OCI-LY1 (cell line): ENCODE results near the gene C10orf67.

Experiments
- EZH2 ChIP-seq: fragments of 200-600 bp; sonication (generic), shearing (Covaris generic); IDR thresholded peaks from 2 replicates; pipeline ENCODE4 v1.8.0; 2017; ENCODE audit warnings: borderline replicate concordance, mixed run types, mild to moderate bottlenecking, antibody characterized with exemption, low read length, moderate library complexity, mixed read lengths
- TF ChIP-seq, protein P1 (sequence below): fragments of 200-600 bp; sonication (generic), shearing (Covaris generic); IDR thresholded peaks from 2 replicates; pipeline ENCODE4 v1.5.1; 2017; ENCODE audit warnings: mild to moderate bottlenecking, antibody characterized with exemption, low read length, moderate library complexity, mixed read lengths

DNA sequence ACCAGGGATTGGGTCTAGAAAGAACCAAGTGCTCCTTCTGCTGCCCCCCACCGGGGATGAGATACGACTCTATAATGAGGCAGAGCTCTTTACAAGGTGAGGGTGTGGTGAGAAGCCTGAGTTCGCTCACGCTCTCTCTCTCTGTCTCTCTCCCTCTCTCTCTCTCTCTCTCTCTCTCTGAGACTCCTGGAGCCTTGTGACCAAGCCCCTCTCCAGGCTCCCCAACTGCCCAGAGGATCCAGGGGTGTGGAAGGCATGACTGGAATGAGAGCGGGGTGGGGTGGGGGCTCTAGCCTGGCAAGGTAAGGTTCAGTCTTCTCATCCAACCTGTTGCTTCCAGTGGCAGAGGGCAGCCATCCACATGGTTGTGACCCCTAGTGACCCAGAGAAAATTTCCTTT is 155.6 kb downstream of the C10orf67 start:
- TF ChIP-seq, protein P1, sequence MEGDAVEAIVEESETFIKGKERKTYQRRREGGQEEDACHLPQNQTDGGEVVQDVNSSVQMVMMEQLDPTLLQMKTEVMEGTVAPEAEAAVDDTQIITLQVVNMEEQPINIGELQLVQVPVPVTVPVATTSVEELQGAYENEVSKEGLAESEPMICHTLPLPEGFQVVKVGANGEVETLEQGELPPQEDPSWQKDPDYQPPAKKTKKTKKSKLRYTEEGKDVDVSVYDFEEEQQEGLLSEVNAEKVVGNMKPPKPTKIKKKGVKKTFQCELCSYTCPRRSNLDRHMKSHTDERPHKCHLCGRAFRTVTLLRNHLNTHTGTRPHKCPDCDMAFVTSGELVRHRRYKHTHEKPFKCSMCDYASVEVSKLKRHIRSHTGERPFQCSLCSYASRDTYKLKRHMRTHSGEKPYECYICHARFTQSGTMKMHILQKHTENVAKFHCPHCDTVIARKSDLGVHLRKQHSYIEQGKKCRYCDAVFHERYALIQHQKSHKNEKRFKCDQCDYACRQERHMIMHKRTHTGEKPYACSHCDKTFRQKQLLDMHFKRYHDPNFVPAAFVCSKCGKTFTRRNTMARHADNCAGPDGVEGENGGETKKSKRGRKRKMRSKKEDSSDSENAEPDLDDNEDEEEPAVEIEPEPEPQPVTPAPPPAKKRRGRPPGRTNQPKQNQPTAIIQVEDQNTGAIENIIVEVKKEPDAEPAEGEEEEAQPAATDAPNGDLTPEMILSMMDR = no peak
- no peak for TF ChIP-seq EZH2
